T-helper 2 cell (primary cell): Measurements from ENCODE around the gene CCL17.

Experiments used
- DNase-seq, 5 experiments: peaks; one replicate each; pipeline versions ENCODE4 v3.0.0 to v3.0.0-alpha.2; 2012 to 2022

CCL17 gene

DNA sequence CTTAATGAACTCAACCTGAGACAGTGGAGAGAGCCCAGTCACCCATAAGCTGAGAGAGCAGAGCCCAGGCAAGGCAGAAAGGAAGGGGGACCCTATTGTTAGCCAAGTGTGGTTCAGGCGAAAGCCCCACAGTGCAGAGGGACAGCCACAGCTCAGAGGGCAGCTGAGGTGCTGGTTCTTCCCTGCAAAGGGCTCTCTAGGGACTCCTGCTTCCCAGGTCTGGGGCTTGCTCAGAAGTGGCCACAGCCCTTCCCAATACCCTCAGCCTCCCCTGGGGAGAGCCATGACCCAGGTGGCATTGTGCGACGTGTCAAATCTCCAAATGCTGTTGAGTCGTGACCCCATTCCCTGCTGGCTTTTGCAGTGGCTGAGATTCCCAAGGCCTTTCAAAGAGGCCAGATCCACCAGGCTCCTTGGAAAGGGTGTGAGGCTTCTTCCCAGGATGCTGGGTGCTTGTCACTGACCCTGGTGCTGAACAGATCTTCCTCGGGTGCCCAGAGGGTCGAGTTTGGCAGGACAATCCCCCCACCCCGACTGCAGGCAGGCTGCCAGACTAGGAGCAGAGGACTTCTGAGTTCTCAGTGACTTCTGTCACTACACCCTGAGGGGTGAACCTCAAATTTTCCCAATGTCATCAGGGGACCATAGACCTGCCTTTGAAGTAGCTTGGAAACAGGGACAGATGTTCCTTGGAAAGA is 2.5 kb upstream of the CCL17 start:
- no peak for DNase-seq

- DNase-seq, result no peak
These were observed 530 bp downstream of the CCL17 start for GRCh38 chr16:57405097-57405496.

GRCh38 chr16:57406881-57407280 is 2.3 kb downstream of the CCL17 start:
- DNase-seq, result no peak

DNA sequence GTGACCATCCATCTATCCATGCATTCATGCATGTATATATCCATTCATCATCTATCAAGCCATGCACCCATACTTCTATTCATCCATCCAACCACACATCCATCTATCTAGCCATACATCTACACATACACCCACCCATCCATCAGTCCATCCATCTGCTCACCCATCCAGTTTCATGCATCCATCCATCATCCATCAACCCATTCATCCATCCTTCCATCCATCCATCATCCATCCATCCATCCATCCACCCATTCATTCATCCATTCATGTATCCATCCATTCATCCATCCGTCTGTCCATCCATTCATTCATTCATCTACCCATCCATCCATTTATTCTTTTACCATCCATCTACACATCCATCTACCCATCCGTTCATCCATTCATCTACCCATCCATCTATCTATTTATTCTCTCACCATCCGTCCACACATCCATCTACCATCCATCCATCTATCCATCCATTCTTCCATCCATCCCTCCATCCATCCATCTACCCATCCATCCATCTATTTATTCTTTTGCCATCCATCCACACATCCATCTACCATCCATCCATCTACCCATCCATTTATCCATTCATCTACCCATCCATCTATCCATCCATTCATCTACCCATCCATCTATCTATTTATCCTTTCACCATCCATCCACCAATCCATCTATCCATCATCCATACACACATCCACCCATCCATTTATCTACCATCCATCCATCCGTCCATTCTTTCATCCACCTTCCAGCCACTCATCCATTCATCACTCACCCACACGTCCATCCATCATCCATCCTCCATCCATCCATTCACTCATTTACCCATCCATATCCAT is 3.2 kb downstream of the CCL17 start:
- no peak for DNase-seq

DNA sequence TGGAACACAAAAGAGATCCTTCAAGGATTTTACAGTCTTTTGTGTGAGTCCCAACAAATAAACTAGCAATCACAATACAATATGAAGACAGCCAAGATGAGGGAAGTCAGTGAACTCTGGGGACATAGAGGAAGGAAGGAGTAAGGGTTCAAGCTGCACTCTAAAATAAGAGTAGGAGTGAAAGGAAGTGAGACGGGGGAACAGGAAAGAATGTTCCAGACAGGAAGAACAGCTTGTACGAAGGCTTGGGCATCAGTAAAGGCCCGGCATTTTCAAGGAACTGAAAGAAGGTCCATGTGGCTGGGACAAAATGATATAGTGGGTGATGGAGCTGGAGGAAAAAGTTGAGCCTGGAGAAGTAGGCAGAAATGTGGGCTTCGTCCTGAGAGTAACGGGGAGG is 4.5 kb downstream of the CCL17 start:
- no peak for DNase-seq

- no peak for DNase-seq
These were observed 5.5 kb downstream of the CCL17 start for GRCh38 chr16:57409870-57410587.

DNA sequence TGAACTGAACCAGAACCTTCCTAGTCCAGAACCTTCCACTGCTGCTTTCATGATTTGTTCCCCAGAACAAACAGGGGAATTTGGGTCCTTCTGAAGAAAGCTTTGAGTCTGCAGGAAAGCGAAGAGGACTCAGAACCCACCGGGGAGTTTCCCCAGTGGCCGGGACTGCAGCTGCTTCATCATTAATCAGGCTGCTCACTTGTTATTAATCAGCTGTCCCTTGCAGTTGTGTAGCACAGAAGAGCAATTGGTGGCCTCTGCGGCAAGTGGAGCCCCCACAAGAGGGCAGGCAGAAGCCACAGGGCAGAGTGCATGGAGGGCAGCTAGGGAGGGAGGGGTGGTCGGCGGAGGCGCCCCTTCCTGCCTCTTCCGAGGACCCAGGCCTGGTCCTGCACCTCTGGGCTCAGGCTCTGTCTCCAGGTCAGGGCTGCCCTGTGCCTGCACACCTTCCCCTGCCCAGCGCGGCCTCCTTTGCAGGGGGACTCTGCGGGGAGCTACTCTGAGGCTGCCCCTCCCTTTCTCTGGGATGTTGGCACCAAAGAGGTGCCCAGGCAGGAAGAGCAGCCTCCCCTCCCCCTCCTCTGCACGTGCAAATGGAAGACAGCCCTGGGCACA is 6.9 kb downstream of the CCL17 start:
- DNase-seq, result no peak

DNA sequence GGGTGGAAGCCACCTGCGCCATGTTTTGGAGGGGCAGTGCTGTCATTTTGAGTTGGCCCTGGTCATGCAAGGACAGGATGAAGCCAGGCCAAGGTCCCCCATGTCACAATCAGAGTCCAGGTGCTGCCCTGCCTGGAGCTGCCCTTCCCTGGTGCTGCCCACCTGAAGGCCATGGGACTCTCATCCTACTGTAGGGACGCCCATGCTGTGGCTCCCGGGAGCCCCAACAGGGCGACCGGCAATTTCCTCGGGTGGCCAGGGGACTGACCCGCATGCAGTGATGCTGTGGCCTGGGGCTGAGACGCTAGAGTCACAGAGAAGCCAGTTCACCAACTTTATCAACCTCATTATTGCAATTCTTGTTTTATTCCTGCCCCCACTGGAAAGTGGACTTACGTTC is 8.0 kb downstream of the CCL17 start:
- no peak for DNase-seq

DNA sequence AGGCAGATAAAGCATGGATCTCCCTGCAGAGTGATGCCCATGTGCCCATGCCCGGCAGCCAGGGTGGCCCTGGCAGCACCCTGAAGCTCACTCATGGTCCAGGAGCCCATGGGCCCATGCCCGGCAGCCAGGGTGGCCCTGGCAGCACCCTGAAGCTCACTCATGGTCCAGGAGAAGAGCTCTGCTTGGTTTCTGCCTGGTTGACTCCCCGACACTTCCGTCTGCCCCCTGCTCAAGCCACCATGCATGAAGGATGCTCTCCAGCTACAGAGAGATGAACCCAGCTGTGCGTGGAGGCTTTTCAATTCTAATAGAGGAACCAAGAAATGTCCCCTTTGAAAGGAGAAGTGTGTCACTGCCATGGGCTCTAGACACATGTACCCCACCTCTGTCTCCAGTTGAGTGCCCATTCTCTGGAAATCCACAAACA is 8.7 kb downstream of the CCL17 start:
- no peak for DNase-seq

- DNase-seq, result no peak
These were observed 9.2 kb downstream of the CCL17 start for GRCh38 chr16:57413733-57414132.

DNA sequence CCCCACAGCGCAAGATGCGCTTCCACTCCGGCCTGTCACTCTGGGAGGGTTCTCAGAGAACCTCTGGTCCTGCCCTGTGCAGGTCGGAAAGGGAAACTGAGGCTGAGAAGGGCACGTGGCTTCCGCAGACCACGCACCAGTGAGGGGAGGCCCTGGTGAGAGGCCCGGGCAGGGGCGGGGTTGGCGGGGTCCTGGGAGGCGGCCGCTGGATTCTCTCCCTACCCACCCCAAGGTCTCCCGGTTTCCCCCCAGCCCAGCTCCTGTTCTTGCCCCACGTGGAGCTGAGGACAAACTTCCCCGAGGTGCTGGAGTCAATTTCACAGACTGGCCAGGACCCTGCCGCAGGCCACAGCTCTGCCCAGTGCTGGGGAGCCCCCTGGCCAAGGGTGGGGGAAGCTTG is 11.5 kb downstream of the CCL17 start:
- DNase-seq, result no peak

DNA sequence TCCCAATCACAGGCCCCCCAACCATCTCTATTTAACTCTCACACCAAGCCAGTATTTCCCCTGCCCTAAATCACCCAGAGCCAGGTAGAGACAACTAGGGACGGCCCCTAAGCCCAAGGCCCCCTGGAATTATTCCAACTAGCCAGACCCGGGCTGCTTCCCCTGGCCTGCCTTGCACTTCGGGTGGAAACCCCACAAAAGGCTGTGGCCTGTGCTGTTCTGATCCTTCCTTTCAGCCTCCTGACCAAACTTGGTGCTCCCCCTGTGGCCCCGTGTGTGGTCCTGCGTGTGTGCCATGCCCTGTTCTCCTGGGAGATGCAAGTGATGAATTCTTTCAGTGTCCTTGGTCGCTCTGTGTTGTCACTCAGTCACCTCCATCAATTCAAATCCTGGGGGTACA is 14.9 kb downstream of the CCL17 start:
- no peak for DNase-seq

DNA sequence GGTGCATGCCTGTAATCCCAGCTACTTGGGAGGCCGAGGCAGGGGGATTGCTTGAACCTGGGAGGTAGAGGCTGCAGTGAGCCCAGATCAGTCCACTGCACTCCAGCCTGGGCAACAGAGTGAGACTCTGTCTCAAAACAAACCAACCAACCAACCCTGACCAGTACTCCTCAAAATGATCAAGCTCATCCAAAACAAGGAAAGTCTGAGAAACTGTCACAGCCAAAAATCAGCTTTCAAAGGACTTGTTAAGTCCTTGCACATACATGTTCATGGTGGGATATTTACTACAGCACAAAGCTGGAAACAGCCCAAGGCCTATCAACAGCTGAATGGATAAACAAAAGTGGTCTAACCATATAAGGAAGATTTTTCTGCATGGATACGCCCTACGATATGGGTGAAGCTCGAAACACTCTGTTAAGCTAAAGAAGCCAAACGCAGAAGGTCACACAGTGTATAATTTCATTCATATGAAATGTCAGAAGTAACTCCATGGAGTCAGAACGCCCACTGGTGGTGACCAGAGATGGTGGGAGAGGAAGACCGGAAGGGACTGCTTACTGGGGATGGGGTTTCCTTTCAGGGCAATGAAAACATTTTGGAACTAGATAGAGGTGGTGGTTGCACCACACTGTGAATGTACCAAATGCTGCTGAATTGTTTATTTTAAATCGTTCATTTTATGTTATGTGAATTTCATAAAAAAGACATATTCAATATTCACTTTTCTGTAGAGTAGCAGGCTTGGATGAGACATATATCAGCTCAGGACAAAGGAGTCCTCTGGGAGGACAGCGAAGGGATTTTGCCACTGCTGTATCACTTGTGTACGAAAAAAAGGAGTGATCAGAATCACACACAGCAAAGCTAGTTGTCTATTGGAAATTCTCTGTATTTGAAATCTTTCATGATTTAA is 17.7 kb downstream of the CCL17 start:
- no peak for DNase-seq

GRCh38 chr16:57423152-57423551 is 18.6 kb downstream of the CCL17 start:
- DNase-seq, result no peak

DNA sequence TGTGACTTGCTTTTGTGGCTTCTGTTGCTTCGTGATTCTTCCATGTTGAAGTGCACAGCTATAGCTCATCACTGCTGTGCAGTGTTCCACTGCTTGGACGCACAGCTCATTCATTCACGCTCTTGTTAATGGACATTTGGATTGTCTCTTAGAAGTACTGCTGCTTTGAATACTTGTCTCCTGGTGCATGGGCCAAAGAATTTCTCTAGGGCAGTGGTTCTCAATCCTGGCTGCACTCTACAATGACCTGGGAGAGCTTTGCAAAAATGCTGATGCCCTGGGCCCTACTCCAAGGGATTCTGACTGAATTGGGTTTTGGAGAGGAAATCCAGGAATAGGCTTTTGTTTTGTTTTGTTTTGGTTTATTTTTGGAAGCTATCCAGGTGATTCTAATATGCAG is 20.0 kb downstream of the CCL17 start:
- no peak for DNase-seq

GRCh38 chr16:57426356-57426755 is 21.8 kb downstream of the CCL17 start:
- DNase-seq, result no peak

- no peak for DNase-seq
These were observed 22.7 kb downstream of the CCL17 start for GRCh38 chr16:57427307-57427706.

DNA sequence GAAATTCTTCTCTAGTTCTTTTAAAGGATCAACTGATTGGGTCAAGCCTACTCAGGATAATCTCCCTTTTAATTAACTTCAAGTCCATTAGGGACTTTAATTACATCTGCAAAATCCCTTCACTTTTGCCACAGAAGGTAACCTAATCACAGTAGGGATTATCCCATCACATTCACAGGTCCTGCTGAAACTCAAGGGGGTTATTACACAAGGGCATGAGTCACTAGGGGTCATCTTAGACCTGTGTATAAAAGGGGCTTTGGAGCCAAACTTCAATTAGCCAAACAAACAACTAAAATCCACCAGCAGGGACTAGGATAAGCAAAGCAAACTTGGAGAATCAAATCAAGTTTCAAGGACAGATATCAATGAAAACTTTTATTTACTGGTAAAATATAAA is 23.3 kb downstream of the CCL17 start:
- no peak for DNase-seq

DNA sequence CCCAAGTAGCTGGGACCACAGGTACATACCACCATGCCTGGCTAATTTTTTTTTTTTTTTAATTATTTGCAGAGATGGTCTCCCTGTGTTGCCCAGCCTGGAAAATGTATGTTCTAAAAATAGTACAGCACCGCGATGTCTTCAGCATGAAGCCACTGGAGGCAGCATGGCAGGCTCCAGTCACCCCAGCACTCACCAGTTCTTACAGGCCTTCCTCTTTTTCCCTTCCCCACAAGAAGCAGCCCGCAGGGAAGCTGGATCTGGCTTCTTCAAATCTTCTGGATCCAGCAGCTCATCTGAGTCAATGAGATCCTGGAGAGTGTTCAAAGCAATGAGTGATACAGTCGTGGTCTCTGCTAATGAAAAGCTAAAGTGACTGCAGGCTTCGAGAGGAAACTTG is 26.4 kb downstream of the CCL17 start:
- DNase-seq, result no peak

GRCh38 chr16:57432505-57432904 is 27.9 kb downstream of the CCL17 start:
- no peak for DNase-seq

DNA sequence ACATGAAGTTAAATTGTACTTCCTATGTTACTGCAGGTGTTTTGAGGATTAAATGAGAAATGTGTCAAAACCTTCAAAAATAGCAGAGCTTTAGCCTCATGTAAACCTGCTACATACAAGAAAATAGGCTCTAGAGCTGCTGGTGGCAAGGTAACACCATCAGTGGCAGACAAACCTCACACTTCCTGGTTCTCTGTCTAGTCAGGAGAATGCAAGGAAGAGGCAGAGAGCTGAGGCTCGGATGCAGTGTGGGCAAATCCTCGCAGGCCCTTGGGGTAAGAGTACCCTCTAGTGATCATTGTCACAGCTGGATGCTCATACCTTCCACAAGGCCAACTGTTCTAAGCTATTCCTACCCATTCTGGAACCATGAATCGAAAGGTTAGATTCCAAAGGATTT is 28.4 kb downstream of the CCL17 start:
- no peak for DNase-seq

- DNase-seq, result no peak
These were observed 29.4 kb downstream of the CCL17 start for GRCh38 chr16:57434003-57434402.
